Heart right ventricle (tissue), 16 donors: ENCODE data around the gene SERPINA1. TPM values are rescaled to one million over a fixed set of nuclear protein-coding genes. Genes with fewer than 3 reads are reported as not detected.

Experiments used
- ATAC-seq, 8 donors: fragments of 200-7000 bp; cut with Tn5 transposase; one replicate each; pipeline ENCODE4 v1.9.1; 2020; ENCODE audit warnings: mild to moderate bottlenecking in 8 of 8, moderate library complexity in 8 of 8, moderate number of reproducible peaks in 1 of 8
- DNase-seq, 2 donors: peaks; one replicate each; pipeline ENCODE4 v3.0.0-alpha.2; 2020
- H3K27ac ChIP-seq, 10 donors: fragments of 200-600 bp; sonication (generic) in 2 of 10; one replicate each; pipeline versions ENCODE4 v1.5.0 to v1.8.0; 2020 to 2022; ENCODE audit warnings: mild to moderate bottlenecking in 3 of 10
- H3K27me3 ChIP-seq, 7 donors: fragments of 200-600 bp; one replicate each; pipeline ENCODE4 v1.8.0; 2021 to 2022; ENCODE audit warnings: mild to moderate bottlenecking in 2 of 7
- H3K36me3 ChIP-seq, 9 donors: fragments of 200-600 bp; sonication (generic) in 1 of 9; one replicate each; pipeline versions ENCODE4 v1.5.0 to v1.8.0; 2020 to 2022; ENCODE audit warnings: mild to moderate bottlenecking in 2 of 9
- H3K4me1 ChIP-seq, 9 donors: fragments of 200-600 bp; sonication (generic) in 1 of 9; one replicate each; pipeline versions ENCODE4 v1.5.0 to v1.8.0; 2020 to 2022; ENCODE audit warnings: mild to moderate bottlenecking in 4 of 9
- H3K4me3 ChIP-seq, 10 donors: fragments of 200-600 bp; sonication (generic) in 2 of 10; one replicate each; pipeline versions ENCODE4 v1.5.0 to v1.8.0; 2020 to 2022; ENCODE audit warnings: mild to moderate bottlenecking in 7 of 10, moderate library complexity in 2 of 10
- H3K9me3 ChIP-seq, 11 donors: fragments of 200-600 bp in 10 of 11; sonication (generic) in 2 of 11; one replicate each; pipeline versions ENCODE4 v1.5.0 to v1.8.0; 2013 to 2022; ENCODE audit warnings: mild to moderate bottlenecking in 2 of 11, control low read depth in 1 of 11, moderate library complexity in 1 of 11
- WGBS, 2 donors: extraction: QIAGEN DNeasy Blood & Tissue Kit; methylation state at CpG; one replicate each; pipeline ENCODE4 v1.1.7; 2013; ENCODE audit warnings: inconsistent platforms in 1 of 2; 5-methylcytosine and 5-hydroxymethylcytosine counted together
- intact Hi-C, 10 donors: fragments of 100-400 bp; cut with DNase I; formaldehyde crosslinking; loops; one replicate each; pipeline versions ENCODE4 v1.11.1 to v1.14.2; 2022
- polyA plus RNA-seq, 2 donors: library from polyadenylated mRNA; stranded (reverse); fragments of 200-250 nt; gene quantifications; one replicate each; pipeline ENCODE4 v1.2.3, GENCODE V29; 2013
- total RNA-seq, 10 donors: library from RNA; stranded (reverse); fragmentation: NEBNext Ultra II Directional in 3 of 10; extraction: Animal tissue kit (Norgen Biotek cat#: 25700) in 3 of 10; gene quantifications; one replicate each; pipeline versions ENCODE4 v1.2.1 to v1.2.4, GENCODE V29; 2021 to 2023
- TF ChIP-seq, protein P1 (sequence below), 9 donors: fragments of 200-600 bp; sonication (generic) in 2 of 9; IDR thresholded peaks; one replicate each; pipeline versions ENCODE4 v1.5.0 to v1.8.0; 2021 to 2022; ENCODE audit warnings: antibody characterized with exemption in 9 of 9, mild to moderate bottlenecking in 5 of 9, moderate library complexity in 1 of 9
- donor health status: Arrhythmogenic right ventricular cardiomyopathy.
- donor health status: ischemic (EF 13 %, LVEDD 7.1; RV severe dilation, severe dysfunction).
- donor health status: healthy with polysubstance abuse.
- donor health status: DM: no; HTN: yes; CAD: no.
- donor health status: DM: no; HTN: no; CAD: no.
- donor health status: ischemic (EF 25% LVEDD 6.9; RV normal size, moderate dysfunction).
- donor health status: ischemic (EF 25% LVEDD 5.7; RV mildly dilated, moderate dysfunction).
- donor health status: healthy.
- donor health status: DM: yes; HTN: yes; CAD: no.
- donor health status: Ischemic cardiomyopathy.
- donor health status: ischemic (EF 35%, LVEDD 5.7; RV mildly dilated, moderate dysfunction).
- donor health status: nonischemic (EF 11% LVEDD 7.7; RV severe dilation, severe dysfunction).
- donor health status: DM: yes; HTN: yes; CAD: no.
- donor health status: PGD.
- donor health status: ischemic (EF 29% LVEDD 5.4; RV normal size, mild dysfunction).
- donor health status: nonischemic (EF 23%, LVEDD 6.1; RV moderate dilation, normal function).

SERPINA1 gene
- total and polyA plus RNA-seq, 12 donors = 1.1 to 38.3 (median 3.8) TPM

DNA sequence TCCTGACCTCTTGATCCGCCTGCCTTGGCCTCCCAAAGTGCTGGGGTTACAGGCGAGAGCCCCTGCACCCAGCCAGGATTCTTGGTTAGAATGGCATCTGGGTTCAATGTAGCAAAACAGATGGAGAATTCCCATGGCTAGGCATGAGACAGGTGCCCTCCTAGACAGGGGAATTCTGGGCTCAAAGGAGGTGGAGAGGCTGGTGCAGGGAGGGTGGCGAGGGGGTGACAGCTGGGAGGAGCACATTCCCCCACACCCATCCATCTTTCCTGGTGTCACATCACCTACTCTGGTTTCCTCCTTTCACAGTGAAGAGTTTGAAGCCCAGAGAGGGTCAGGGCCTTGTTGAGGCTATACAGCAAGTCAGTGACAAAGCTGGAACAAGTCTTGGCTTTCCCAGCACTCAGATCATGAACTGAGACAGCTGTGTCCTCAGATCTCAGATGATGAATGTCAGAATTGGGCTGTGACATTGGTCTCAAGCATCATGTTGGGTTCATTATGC lies 2.8 kb downstream of the SERPINA1 start:
- Histone ChIP-seq H3K27me3 (peaks cover 0 to 18% (median 3%) of the 10 kb centered on the region in 7 donors), H3K9me3 (no peaks in the 10 kb centered on the region), H3K4me3 (no peak overlapping the region), H3K36me3 (peaks cover 0 to 24% (median 0%) of the 10 kb centered on the region in 9 donors), H3K27ac (peak overlapping the region in 1 of 10 donors; percentile 91), H3K4me1 (peaks cover 0 to 45% (median 0%) of the 10 kb centered on the region in 9 donors)
- no peak for DNase-seq
- no peak for ATAC-seq
- TF ChIP-seq, protein P1, sequence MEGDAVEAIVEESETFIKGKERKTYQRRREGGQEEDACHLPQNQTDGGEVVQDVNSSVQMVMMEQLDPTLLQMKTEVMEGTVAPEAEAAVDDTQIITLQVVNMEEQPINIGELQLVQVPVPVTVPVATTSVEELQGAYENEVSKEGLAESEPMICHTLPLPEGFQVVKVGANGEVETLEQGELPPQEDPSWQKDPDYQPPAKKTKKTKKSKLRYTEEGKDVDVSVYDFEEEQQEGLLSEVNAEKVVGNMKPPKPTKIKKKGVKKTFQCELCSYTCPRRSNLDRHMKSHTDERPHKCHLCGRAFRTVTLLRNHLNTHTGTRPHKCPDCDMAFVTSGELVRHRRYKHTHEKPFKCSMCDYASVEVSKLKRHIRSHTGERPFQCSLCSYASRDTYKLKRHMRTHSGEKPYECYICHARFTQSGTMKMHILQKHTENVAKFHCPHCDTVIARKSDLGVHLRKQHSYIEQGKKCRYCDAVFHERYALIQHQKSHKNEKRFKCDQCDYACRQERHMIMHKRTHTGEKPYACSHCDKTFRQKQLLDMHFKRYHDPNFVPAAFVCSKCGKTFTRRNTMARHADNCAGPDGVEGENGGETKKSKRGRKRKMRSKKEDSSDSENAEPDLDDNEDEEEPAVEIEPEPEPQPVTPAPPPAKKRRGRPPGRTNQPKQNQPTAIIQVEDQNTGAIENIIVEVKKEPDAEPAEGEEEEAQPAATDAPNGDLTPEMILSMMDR (IDR thresholded peaks at IDR 0.05) = no peak
- WGBS, 2 donors = 79 to 89% methylated on average over 3 of the region's 3 CpGs
- intact Hi-C loops = no loop called here

DNA sequence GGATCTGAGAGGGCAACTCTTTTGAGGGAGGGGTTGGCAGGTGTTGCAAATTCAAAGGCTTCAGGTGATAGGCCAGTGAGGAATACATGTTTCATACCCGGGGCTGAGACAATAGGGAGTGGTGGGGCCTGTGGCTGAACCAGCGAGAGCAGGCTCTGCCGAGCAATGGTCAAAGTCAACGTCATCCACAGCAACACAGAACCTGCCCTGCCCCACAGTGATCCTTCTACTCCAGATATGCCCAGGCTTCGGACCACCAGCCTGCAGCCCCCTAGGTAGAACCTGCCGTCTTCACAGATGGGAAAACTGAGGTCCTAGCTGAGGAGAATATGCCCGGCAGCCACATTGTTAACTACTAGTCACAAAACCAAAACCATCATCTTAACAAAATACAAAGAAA lies 4.1 kb downstream of the SERPINA1 start:
- intact Hi-C loops = no loop called here
- Histone ChIP-seq H3K27me3 (peaks cover 0 to 25% (median 2%) of the 10 kb centered on the region in 7 donors), H3K27ac (peak overlapping the region in 1 of 10 donors; percentile 91), H3K4me3 (no peak overlapping the region), H3K9me3 (no peaks in the 10 kb centered on the region), H3K4me1 (peaks cover 0 to 42% (median 0%) of the 10 kb centered on the region in 9 donors), H3K36me3 (peaks cover 0 to 35% (median 0%) of the 10 kb centered on the region in 9 donors)
- no peak for DNase-seq
- no peak for ATAC-seq
- TF ChIP-seq, protein P1 (IDR thresholded peaks at IDR 0.05) = no peak
- 92 to 94% methylated on average over 7 of the region's 7 CpGs for WGBS, 2 donors

DNA sequence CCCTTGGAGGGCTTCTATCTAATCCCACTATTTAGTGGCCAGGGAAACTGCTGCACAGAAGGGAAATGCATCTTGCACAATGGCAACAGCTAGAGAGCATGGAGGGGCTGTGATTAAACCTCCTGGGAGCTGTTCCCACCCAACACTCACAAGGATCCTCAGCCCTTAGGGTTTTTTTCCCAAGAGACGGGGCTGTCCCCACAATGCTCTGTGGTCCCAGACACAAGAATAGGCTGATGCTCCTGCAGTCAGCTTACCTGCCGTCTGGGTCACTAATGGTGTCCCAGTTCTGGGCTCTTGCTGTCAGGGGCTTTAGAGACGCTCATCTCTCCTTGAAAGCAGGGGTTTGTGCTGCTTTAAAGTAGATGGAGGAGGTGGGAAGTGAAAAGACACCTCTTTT lies 4.6 kb downstream of the SERPINA1 start:
- peaks cover 0 to 42% (median 0%) of the 10 kb centered on the region in 9 donors for H3K4me1 ChIP-seq
- 79 to 86% methylated on average over 3 of the region's 3 CpGs for WGBS, 2 donors
- DNase-seq (no peak), ATAC-seq (no peak)
- peaks cover 0 to 40% (median 0%) of the 10 kb centered on the region in 9 donors for H3K36me3 ChIP-seq
- TF ChIP-seq, protein P1 (IDR thresholded peaks at IDR 0.05) = no peak
- H3K27me3 ChIP-seq = peaks cover 0 to 30% (median 2%) of the 10 kb centered on the region in 7 donors
- peak overlapping the region in 1 of 10 donors; percentile 91 for H3K27ac ChIP-seq
- H3K9me3 ChIP-seq = no peaks in the 10 kb centered on the region
- intact Hi-C loops = no loop called here
- H3K4me3 ChIP-seq = no peak overlapping the region

DNA sequence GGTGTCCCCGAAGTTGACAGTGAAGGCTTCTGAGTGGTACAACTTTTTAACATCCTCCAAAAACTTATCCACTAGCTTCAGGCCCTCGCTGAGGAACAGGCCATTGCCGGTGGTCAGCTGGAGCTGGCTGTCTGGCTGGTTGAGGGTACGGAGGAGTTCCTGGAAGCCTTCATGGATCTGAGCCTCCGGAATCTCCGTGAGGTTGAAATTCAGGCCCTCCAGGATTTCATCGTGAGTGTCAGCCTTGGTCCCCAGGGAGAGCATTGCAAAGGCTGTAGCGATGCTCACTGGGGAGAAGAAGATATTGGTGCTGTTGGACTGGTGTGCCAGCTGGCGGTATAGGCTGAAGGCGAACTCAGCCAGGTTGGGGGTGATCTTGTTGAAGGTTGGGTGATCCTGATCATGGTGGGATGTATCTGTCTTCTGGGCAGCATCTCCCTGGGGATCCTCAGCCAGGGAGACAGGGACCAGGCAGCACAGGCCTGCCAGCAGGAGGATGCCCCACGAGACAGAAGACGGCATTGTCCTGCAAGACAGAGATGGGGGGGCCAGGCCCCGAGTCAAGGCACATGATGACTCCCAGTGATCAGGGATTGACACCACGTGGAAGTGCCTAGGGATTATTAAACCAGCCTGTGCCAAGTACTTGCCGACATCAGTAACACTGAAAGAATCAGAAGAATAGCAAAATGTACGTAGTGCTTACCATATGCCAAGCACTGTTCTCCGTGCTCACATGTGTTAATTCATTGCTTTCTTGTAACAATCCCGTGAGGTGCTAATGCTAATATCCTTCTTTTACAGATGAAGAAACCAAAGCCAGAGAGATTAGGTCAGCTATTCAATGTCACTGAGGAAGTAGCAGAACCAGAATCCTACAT lies 5.4 kb downstream of the SERPINA1 start:
- WGBS, 2 donors = 81% methylated on average over 18 of the region's 18 CpGs
- intact Hi-C loops = no loop called here

More for the DNA sequence above, 5.4 kb downstream of the SERPINA1 start:
- Histone ChIP-seq H3K4me3 (no peak overlapping the region), H3K9me3 (no peaks in the 10 kb centered on the region), H3K36me3 (peaks cover 0 to 45% (median 0%) of the 10 kb centered on the region in 9 donors), H3K27ac (no peak overlapping the region), H3K27me3 (peaks cover 0 to 26% (median 0%) of the 10 kb centered on the region in 7 donors), H3K4me1 (peaks cover 0 to 39% (median 0%) of the 10 kb centered on the region in 9 donors)
- TF ChIP-seq, protein P1 (IDR thresholded peaks at IDR 0.05) = no peak
- no peak for ATAC-seq
- DNase-seq = no peak
